ENCODE data around the gene DAAM1. TPM values are rescaled to one million over a fixed set of nuclear protein-coding genes. Genes with fewer than 3 reads are reported as not detected.

Gene DAAM1
- total and polyA plus RNA-seq, 5 experiments from 2014 or later, result 4.6 to 18.1 (median 8.1) TPM

DNA sequence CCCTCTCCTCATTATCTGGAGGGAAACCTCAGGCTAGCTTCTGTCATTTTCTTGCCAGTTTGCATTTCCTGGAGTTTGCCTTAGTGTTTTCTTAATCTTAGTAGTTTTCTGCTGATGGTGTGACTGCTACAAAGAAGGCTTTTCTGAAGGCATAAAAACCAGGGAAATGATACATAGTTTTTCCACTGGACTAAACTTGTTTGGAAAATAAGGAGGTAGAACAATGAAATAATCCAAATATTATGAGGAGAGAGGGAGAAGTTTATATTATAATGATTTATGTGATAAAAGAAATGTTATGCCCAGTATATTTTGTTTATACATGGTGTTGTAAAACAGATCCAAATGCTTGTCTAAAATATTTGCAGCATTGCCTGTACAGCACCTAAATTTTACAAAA lies 22.2 kb downstream of the DAAM1 start:
- Mint-ChIP-seq H3K27ac (no peak overlapping the region), H3K36me3 (peaks cover 4 to 13% (median 6%) of the 10 kb centered on the region in 3 donors), H3K4me3 (no peak overlapping the region), H3K4me1 (peaks cover 0 to 9% (median 3%) of the 10 kb centered on the region in 4 donors), H3K27me3 (no peaks in the 10 kb centered on the region), H3K9me3 (no peaks in the 10 kb centered on the region)
- POLR2A ChIA-PET, result no interaction called here
- DNase-seq (no peak), ATAC-seq (no peak)

DNA sequence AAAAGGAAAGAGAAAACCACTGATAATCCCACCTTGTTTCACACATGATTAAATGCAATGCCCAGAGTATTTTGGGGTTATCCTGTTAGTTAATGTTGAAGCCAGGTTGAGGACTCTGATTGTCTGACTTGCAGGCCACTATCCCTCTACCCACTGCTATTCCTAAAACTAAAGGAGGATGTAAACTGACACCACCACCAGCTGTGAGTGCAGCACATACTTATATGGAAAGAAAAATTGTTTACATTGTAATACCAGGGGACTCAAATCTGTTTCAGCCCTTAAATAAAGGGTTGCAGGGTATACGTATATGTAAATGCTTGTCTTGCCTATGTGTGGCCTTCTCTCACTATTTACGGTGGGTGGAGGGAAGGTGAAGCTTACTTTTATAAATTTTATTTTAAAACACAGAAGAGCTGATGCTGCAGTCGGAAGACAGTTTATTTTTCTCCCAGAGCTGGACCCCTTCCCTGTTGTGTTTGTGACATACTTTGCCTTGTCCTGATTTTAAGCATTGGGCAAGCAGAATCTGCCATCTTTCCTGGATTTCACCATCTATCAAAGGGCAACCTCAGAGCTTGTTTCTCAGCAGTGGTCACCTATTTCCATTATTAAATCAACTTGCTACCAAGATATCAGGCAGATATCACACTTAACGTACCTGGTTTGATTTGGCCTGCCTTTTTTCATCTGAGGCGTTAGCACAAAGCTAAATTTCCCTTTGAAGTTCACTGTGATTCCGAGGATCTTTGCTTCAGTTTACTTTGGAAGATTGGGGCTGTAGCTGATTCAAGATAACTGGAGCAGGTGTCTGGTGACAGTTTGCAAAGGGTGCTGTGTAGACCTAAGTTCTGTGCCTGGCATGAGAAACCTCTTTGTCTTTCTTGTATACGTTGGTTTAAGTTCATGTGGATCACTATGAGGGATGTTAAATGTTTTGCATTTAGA lies 25.2 kb downstream of the DAAM1 start:
- H3K4me1 Mint-ChIP-seq, result peaks cover 4 to 12% (median 6%) of the 10 kb centered on the region in 4 donors
- POLR2A ChIA-PET, result interaction anchor here (0.7 kb wide), 1 partner anchor 752 kb away, joined by 4 read pairs; no protein-coding TSS in a partner anchor
- no peaks in the 10 kb centered on the region for H3K9me3 Mint-ChIP-seq
- no peaks in the 10 kb centered on the region for H3K27me3 Mint-ChIP-seq
- DNase-seq, result no peak
- H3K27ac Mint-ChIP-seq, result no peak overlapping the region
- H3K36me3 Mint-ChIP-seq, result peaks cover 2 to 12% (median 4%) of the 10 kb centered on the region in 3 donors
- H3K4me3 Mint-ChIP-seq, result no peak overlapping the region
- ATAC-seq, result no peak

DNA sequence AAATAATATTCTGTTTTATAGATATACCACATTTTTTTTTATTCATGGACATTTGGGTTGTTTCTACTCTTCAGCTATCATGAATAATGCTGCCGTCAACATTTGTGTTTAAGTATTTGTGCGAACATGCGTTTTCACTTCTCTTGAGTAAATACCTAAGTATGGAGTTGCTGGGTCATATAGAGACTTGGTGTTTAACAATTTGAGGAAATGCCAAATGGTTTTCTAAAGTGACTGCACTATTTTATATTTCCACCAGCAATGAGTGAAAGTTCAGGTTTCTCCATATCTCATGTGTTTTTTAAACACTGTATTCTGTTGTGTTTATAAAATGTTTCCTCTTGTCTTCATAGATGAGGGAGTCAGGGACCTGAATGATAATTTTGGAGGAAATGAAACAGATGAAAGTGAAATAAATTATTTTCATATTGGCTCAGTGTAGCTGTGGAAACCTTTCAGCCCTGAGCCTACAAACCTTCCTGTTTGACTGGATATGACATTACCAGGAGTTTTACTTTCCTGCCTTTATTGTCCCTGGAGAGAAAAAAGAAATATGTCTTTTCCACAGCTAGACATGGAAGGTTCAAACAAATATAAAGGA lies 26.3 kb downstream of the DAAM1 start:
- peaks cover 2 to 12% (median 4%) of the 10 kb centered on the region in 3 donors for H3K36me3 Mint-ChIP-seq
- H3K27me3 Mint-ChIP-seq, result no peaks in the 10 kb centered on the region
- DNase-seq (no peak), ATAC-seq (no peak)
- H3K27ac Mint-ChIP-seq, result no peak overlapping the region
- POLR2A ChIA-PET, result no interaction called here
- H3K9me3 Mint-ChIP-seq, result no peaks in the 10 kb centered on the region
- no peak overlapping the region for H3K4me3 Mint-ChIP-seq
- peaks cover 5 to 12% (median 6%) of the 10 kb centered on the region in 4 donors for H3K4me1 Mint-ChIP-seq

DNA sequence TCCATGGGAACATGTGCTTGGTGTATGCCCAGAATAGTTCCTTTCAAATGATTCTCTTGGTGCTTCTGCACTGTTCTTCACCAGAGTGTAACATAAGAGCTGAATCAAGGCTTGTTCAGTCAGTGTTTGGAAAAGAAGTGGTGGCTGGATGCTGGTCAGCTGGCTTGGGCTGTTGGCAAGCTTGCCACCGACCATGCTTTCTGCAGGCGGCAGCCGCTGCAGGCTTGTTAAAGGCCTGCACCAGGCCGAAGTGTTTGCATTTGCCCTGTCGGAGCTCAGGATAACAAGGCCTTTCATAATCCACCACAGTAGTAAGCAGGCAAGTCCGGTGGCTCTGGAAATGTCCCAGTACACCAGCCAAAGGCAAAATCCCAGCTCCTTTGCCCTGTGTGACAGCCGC lies 26.9 kb downstream of the DAAM1 start:
- no peaks in the 10 kb centered on the region for H3K27me3 Mint-ChIP-seq
- POLR2A ChIA-PET, result no interaction called here
- ATAC-seq, result no peak
- no peaks in the 10 kb centered on the region for H3K9me3 Mint-ChIP-seq
- no peak for DNase-seq
- no peak overlapping the region for H3K4me3 Mint-ChIP-seq
- peaks cover 5 to 12% (median 6%) of the 10 kb centered on the region in 4 donors for H3K4me1 Mint-ChIP-seq
- H3K27ac Mint-ChIP-seq, result no peak overlapping the region
- H3K36me3 Mint-ChIP-seq, result peaks cover 4 to 12% (median 4%) of the 10 kb centered on the region in 3 donors

DNA sequence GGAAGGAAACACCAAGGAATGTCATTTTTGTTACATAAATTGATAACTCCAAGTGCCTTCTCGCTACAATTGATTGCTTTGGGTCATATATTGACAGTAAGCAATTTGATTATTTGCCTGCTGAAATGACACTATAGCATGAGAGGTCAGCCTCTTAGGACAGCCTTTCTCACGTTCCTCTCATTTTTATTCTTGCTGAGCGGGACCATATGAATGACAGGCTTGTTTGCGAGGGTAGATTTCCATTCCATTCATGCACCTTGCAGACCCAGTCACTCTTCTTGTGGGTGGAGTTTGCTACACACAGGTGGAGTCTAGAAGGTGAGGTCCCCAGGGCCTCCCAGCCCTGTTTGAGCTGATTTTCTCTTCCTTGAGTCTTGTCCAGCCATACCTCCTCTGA lies 27.3 kb downstream of the DAAM1 start:
- no peaks in the 10 kb centered on the region for H3K27me3 Mint-ChIP-seq
- POLR2A ChIA-PET, result no interaction called here
- no peaks in the 10 kb centered on the region for H3K9me3 Mint-ChIP-seq
- H3K36me3 Mint-ChIP-seq, result peaks cover 4 to 12% (median 4%) of the 10 kb centered on the region in 3 donors
- H3K4me3 Mint-ChIP-seq, result no peak overlapping the region
- DNase-seq (no peak), ATAC-seq (no peak)
- H3K27ac Mint-ChIP-seq, result no peak overlapping the region
- peaks cover 5 to 12% (median 6%) of the 10 kb centered on the region in 4 donors for H3K4me1 Mint-ChIP-seq

DNA sequence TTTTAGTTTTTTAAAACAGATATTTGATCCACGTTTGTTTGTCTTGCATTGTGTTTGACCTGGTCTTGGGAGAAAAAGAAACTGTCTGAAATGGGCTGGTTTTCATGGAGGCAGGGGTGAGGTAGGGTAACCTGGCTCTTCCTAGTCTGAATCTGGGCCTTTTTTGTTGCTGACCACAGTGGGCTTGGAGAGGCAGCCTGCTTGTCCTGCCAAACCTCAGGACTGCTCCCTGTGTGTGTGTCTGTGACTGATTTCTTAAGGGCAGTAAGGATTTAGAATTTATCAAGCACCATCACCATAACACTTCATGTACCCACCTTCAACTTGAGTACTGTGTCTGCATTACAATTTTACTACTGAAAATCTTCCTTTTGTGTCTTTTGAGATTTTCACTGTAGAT lies 28.5 kb downstream of the DAAM1 start:
- Mint-ChIP-seq H3K4me1 (peaks cover 2 to 7% (median 6%) of the 10 kb centered on the region in 4 donors), H3K27ac (no peak overlapping the region), H3K4me3 (no peak overlapping the region), H3K9me3 (no peaks in the 10 kb centered on the region), H3K36me3 (peaks cover 4 to 12% (median 4%) of the 10 kb centered on the region in 3 donors), H3K27me3 (no peaks in the 10 kb centered on the region)
- no peak for ATAC-seq
- no peak for DNase-seq
- POLR2A ChIA-PET, result no interaction called here

DNA sequence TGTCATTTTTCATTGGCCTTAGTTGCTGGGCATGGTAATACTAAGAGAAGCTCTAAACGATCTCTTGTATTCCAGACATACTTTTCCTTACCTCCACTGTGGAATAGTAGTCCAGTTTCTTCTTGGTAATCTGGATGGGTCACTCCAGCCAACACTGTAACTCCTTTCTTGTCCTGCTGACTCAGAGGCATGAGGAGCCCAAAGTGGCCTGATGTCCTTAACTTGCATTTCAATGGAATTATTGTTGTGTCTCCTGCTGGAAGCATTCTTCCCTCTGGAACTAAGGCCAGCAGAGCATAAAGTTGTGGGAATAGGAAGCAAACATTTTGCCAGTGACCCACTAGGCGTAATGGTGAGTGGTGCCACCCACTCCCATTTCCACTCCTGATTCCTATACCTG lies 33.1 kb downstream of the DAAM1 start:
- H3K36me3 Mint-ChIP-seq, result peaks cover 0 to 4% (median 3%) of the 10 kb centered on the region in 3 donors
- H3K27me3 Mint-ChIP-seq, result no peaks in the 10 kb centered on the region
- H3K4me1 Mint-ChIP-seq, result peaks cover 0 to 3% (median 0%) of the 10 kb centered on the region in 4 donors
- POLR2A ChIA-PET, result no interaction called here
- no peak overlapping the region for H3K4me3 Mint-ChIP-seq
- H3K27ac Mint-ChIP-seq, result no peak overlapping the region
- no peak for ATAC-seq
- H3K9me3 Mint-ChIP-seq, result peaks cover 0 to 1% (median 0%) of the 10 kb centered on the region in 9 donors
- no peak for DNase-seq

DNA sequence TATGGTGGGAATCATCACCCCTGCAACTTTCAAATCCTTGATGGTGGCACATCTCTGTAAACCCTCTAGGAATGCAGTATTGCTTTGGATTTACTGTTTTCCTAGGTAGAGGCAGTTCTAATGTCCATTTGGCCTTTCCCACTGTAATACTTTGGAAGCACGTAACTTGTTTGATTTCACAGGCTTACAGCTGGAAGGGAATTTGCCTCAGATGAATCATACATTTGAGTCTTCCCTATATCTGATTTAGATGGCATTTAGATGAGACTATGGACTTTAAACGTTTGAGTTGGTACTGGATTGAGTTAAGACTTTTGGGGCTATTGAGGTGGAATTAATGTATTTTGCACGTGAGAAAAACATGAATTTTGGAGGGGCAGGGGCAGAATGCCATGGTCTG lies 35.9 kb downstream of the DAAM1 start:
- Mint-ChIP-seq H3K9me3 (peaks cover 0 to 1% (median 0%) of the 10 kb centered on the region in 9 donors), H3K27me3 (no peaks in the 10 kb centered on the region), H3K36me3 (peaks cover 0 to 4% (median 3%) of the 10 kb centered on the region in 3 donors), H3K27ac (no peak overlapping the region), H3K4me1 (peaks cover 8 to 20% (median 15%) of the 10 kb centered on the region in 4 donors), H3K4me3 (no peak overlapping the region)
- no peak for ATAC-seq
- POLR2A ChIA-PET, result no interaction called here
- no peak for DNase-seq

DNA sequence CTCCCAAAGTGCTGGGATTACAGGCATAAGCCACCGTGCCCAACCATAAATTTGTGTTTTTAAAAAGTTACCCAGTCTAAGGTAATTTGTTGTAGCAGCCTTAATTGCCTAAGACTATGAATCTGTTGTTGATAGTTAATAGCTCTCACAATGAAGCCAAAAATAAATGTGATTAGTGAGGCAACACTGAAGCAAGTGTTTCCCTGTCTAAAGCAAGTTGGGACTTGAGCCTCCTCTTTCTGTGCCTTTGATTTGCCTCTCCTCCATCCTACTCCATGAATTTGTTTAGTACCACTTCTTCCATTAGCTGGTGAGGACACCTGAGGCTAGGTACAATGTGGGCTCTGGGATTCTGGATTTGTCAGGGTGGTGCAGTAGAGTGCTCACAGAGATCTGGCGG lies 36.8 kb downstream of the DAAM1 start:
- Mint-ChIP-seq H3K9me3 (peaks cover 0 to 1% (median 0%) of the 10 kb centered on the region in 9 donors), H3K27me3 (no peaks in the 10 kb centered on the region), H3K4me1 (peaks cover 11 to 29% (median 22%) of the 10 kb centered on the region in 4 donors), H3K27ac (no peak overlapping the region), H3K36me3 (peaks cover 0 to 3% (median 0%) of the 10 kb centered on the region in 3 donors), H3K4me3 (no peak overlapping the region)
- POLR2A ChIA-PET, result no interaction called here
- DNase-seq (no peak), ATAC-seq (no peak)

DNA sequence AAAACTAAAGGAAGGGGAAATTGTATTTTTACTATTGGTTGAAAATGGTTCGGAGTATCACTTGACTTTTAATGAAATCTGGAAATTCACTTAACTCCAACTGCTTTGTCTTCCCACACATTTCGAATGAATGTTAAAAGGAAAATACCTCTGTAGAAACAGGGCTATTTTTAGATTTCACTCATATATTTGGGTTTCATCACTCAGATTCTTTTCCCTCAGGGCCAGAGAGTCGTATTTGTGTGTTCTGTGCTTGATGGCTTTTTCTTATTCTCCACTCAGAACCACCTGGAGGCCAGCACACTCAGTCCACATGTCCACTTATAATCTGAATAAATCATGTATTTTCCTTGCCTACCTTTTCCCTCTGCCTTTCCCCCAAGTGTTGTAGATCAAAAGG lies 40.0 kb downstream of the DAAM1 start:
- H3K27ac Mint-ChIP-seq, result peak overlapping the region in 2 of 10 donors; percentile 19 to 29
- POLR2A ChIA-PET, result no interaction called here

DNA sequence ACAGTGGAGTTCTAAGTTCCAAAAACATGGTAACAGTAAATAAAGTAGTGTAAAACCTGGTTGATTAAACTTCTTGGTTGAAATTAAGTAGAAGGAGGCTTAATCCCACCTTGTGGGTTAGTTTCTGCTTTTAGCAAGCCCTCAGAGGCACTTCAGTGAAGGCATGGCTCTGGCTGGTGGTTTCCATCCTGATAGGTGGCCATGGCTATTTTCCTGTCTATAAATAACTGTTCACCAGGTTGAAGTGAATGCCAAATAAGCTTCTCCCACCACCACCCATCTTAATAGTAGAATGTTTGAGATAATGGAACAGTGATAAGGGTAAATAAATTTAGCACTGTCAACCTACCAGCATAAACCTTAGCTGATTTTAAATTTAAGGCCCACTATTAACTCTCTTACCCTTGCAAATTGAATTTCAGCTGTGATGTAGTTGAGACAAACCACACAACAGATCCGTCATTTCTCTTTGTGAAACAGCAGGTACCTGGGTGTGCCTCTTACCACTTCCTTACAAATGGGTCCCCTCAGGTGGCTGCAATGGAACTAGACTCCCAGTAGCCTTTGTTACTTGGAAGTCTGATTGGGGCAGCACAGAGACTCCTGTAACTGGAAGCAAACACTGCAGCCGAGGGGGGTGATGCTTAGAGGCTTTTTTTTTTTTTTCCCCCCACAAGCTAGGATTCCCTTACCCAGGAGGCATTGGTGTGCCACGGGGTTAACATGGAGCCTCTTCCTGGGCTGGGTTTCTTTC lies 41.4 kb downstream of the DAAM1 start:
- peak in 2 of 10 donors; percentile 2 to 4 for DNase-seq
- peaks cover 0 to 5% (median 1%) of the 10 kb centered on the region in 3 donors for H3K36me3 Mint-ChIP-seq
- POLR2A ChIA-PET, result no interaction called here
- H3K9me3 Mint-ChIP-seq, result no peaks in the 10 kb centered on the region
- peak overlapping the region in 5 of 10 donors; percentile 8 to 34 (median 23) for H3K4me3 Mint-ChIP-seq
- H3K4me1 Mint-ChIP-seq, result peaks cover 16 to 35% (median 26%) of the 10 kb centered on the region in 4 donors
- H3K27ac Mint-ChIP-seq, result peak overlapping the region in 7 of 10 donors; percentile 39 to 63 (median 41)
- H3K27me3 Mint-ChIP-seq, result no peaks in the 10 kb centered on the region
- peak in 1 of 2 donors; percentile 67 for ATAC-seq

More for the DNA sequence above, 40.0 kb downstream of the DAAM1 start:
- Mint-ChIP-seq H3K4me3 (peak overlapping the region in 1 of 10 donors; percentile 8), H3K36me3 (peaks cover 0 to 2% (median 0%) of the 10 kb centered on the region in 3 donors), H3K27me3 (no peaks in the 10 kb centered on the region), H3K9me3 (no peaks in the 10 kb centered on the region), H3K4me1 (peaks cover 14 to 35% (median 26%) of the 10 kb centered on the region in 4 donors)
- DNase-seq (no peak), ATAC-seq (no peak)

DNA sequence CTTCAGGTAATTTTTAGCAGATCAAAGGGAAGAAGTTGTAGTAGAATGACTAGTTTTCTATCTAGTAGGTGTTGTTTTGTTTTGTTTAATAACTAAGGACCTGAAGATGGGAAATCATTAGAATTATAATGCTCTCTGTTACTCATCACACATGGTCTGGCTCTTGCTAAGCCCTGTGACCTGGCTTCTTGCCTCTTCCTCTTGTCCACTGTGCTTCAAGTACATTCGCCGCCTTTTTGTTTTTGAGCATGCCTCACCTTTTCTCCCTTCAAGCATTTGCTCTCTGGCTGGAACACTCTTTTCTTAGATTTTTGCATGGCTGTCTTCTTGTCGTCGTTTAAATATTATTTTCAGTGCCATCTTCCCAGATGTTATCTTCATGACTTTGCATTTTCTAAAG lies 47.7 kb downstream of the DAAM1 start:
- POLR2A ChIA-PET, result no interaction called here
- no peak for ATAC-seq
- H3K4me3 Mint-ChIP-seq, result no peak overlapping the region
- peaks cover 0 to 8% (median 2%) of the 10 kb centered on the region in 3 donors for H3K36me3 Mint-ChIP-seq
- H3K27ac Mint-ChIP-seq, result no peak overlapping the region
- H3K4me1 Mint-ChIP-seq, result peaks cover 7 to 17% (median 14%) of the 10 kb centered on the region in 4 donors
- no peak for DNase-seq
- H3K9me3 Mint-ChIP-seq, result peaks cover 0 to 2% (median 0%) of the 10 kb centered on the region in 9 donors
- no peaks in the 10 kb centered on the region for H3K27me3 Mint-ChIP-seq
